ENCODE measurements around the gene SGTB. TPM values are rescaled to one million over a fixed set of nuclear protein-coding genes. Genes with fewer than 3 reads are reported as not detected.

SGTB gene
- total and polyA plus RNA-seq, 2 experiments from 2014 or later = 8.0 to 12.5 TPM

DNA sequence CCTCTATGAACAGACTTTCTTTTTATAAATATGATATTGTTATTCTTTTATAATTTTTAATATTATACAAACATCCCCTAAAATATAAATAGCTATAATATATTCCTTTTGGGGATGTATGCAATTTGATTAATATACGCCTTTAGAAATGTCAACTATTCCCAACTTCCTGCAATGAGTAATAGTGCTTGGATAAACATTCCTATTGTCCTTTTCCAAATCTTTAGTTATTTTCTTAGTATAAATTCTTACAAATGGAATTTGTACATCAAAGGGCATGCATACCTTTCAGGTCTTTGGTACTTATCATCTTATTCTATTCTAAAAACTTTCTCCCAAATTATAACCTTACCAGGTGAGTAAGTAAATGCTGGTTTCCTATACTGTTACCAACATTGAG is 6.3 kb upstream of the SGTB start:
- Histone ChIP-seq H3F3A (replicated peaks; ENCODE audit: low read depth) (no peaks in the 10 kb centered on the region), H3K9me2 (ENCODE audit: insufficient read depth) (no peaks in the 10 kb centered on the region), H3K36me3 (ENCODE audit: insufficient read depth) (no peaks in the 10 kb centered on the region), H3K4me1 (ENCODE audit: insufficient read depth) (peaks cover 39% of the 10 kb centered on the region), H4K20me1 (replicated peaks; ENCODE audit: insufficient read depth) (peaks cover 52% of the 10 kb centered on the region), H3K4me2 (no peak overlapping the region), H3K79me2 (replicated peaks; ENCODE audit: insufficient read depth) (peaks cover 91% of the 10 kb centered on the region), H3K27ac (ENCODE audit: low read depth) (no peak overlapping the region), H3K27me3 (ENCODE audit: insufficient read depth) (no peaks in the 10 kb centered on the region), H2AFZ (no peak overlapping the region), H3K4me3 (no peak overlapping the region)
- no peak overlapping the region for H3K27ac Mint-ChIP-seq
- no peaks in the 10 kb centered on the region; the same call in 1 of the 3 replicates for H3K9me3 Mint-ChIP-seq
- ATAC-seq (no peak), DNase-seq (ENCODE audit: low spot score) (no peak)
- TF ChIP-seq JUNB (IDR thresholded peaks at IDR 0.05; ENCODE audit: unreplicated experiment) (no peak), ZNF114 (CRISPR knock-in tag; IDR thresholded peaks at IDR 0.05) (no peak), POLR2AphosphoS5 (IDR thresholded peaks at IDR 0.05; ENCODE audit: low read depth) (no peak), EZH2phosphoT487 (IDR thresholded peaks at IDR 0.05; ENCODE audit: unreplicated experiment) (no peak), CREB1 (CRISPR knock-in tag; IDR thresholded peaks at IDR 0.05; ENCODE audit: low read depth) (no peak), EZH2 (IDR thresholded peaks at IDR 0.05; ENCODE audit: low read depth, unreplicated experiment) (no peak)
- TF ChIP-seq, protein P1, sequence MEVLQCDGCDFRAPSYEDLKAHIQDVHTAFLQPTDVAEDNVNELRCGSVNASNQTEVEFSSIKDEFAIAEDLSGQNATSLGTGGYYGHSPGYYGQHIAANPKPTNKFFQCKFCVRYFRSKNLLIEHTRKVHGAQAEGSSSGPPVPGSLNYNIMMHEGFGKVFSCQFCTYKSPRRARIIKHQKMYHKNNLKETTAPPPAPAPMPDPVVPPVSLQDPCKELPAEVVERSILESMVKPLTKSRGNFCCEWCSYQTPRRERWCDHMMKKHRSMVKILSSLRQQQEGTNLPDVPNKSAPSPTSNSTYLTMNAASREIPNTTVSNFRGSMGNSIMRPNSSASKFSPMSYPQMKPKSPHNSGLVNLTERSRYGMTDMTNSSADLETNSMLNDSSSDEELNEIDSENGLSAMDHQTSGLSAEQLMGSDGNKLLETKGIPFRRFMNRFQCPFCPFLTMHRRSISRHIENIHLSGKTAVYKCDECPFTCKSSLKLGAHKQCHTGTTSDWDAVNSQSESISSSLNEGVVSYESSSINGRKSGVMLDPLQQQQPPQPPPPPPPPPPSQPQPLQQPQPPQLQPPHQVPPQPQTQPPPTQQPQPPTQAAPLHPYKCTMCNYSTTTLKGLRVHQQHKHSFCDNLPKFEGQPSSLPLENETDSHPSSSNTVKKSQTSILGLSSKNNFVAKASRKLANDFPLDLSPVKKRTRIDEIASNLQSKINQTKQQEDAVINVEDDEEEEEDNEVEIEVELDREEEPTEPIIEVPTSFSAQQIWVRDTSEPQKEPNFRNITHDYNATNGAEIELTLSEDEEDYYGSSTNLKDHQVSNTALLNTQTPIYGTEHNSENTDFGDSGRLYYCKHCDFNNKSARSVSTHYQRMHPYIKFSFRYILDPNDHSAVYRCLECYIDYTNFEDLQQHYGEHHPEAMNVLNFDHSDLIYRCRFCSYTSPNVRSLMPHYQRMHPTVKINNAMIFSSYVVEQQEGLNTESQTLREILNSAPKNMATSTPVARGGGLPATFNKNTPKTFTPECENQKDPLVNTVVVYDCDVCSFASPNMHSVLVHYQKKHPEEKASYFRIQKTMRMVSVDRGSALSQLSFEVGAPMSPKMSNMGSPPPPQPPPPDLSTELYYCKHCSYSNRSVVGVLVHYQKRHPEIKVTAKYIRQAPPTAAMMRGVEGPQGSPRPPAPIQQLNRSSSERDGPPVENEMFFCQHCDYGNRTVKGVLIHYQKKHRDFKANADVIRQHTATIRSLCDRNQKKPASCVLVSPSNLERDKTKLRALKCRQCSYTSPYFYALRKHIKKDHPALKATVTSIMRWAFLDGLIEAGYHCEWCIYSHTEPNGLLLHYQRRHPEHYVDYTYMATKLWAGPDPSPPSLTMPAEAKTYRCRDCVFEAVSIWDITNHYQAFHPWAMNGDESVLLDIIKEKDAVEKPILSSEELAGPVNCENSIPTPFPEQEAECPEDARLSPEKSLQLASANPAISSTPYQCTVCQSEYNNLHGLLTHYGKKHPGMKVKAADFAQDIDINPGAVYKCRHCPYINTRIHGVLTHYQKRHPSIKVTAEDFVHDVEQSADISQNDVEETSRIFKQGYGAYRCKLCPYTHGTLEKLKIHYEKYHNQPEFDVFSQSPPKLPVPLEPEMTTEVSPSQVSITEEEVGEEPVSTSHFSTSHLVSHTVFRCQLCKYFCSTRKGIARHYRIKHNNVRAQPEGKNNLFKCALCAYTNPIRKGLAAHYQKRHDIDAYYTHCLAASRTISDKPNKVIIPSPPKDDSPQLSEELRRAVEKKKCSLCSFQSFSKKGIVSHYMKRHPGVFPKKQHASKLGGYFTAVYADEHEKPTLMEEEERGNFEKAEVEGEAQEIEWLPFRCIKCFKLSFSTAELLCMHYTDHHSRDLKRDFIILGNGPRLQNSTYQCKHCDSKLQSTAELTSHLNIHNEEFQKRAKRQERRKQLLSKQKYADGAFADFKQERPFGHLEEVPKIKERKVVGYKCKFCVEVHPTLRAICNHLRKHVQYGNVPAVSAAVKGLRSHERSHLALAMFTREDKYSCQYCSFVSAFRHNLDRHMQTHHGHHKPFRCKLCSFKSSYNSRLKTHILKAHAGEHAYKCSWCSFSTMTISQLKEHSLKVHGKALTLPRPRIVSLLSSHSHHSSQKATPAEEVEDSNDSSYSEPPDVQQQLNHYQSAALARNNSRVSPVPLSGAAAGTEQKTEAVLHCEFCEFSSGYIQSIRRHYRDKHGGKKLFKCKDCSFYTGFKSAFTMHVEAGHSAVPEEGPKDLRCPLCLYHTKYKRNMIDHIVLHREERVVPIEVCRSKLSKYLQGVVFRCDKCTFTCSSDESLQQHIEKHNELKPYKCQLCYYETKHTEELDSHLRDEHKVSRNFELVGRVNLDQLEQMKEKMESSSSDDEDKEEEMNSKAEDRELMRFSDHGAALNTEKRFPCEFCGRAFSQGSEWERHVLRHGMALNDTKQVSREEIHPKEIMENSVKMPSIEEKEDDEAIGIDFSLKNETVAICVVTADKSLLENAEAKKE (CRISPR knock-in tag; IDR thresholded peaks at IDR 0.05) = no peak
- peaks cover 12% of the 10 kb centered on the region for H3K36me3 Mint-ChIP-seq (ENCODE audit: low read depth)
- peaks cover 32% of the 10 kb centered on the region for H3K4me1 Mint-ChIP-seq
- H3K27me3 Mint-ChIP-seq (ENCODE audit: insufficient read depth, low read depth, poor library complexity) = peaks cover 1% of the 10 kb centered on the region
- no peak overlapping the region for H3K4me3 Mint-ChIP-seq

Data from GM23338 (cell line).